Ovary (tissue), 9 donors: Measurements from ENCODE around the gene UTRN. TPM values are rescaled to one million over a fixed set of nuclear protein-coding genes. Genes with fewer than 3 reads are reported as not detected.

ENCODE experiments used
- DNase-seq, 5 donors: peaks; one replicate each; pipeline ENCODE4 v3.0.0-alpha.2; 2019 to 2020
- H3K27ac ChIP-seq, 2 donors: fragments of 200-600 bp; one replicate each; pipeline versions ENCODE4 v1.5.1 to v1.8.0; 2019 to 2022
- H3K27me3 ChIP-seq: fragments of 200-600 bp; one replicate; pipeline ENCODE4 v1.8.0; 2022
- H3K36me3 ChIP-seq: fragments of 200-600 bp; sonication (generic); one replicate; pipeline ENCODE4 v1.5.1; 2019
- H3K4me1 ChIP-seq: one replicate; pipeline ENCODE4 v1.8.1; 2013; ENCODE audit warnings: mild to moderate bottlenecking, moderate library complexity; ENCODE audit not compliant: insufficient read depth
- H3K4me3 ChIP-seq: fragments of 200-600 bp; sonication (generic); one replicate; pipeline ENCODE4 v1.5.1; 2017
- H3K9me3 ChIP-seq, 2 donors: fragments of 200-600 bp in 1 of 2; sonication (generic) in 1 of 2; one replicate each; pipeline versions ENCODE4 v1.5.1 to v1.8.1; 2013 to 2019; ENCODE audit warnings: mild to moderate bottlenecking in 1 of 2, moderate library complexity in 1 of 2
- CTCF ChIP-seq, 3 donors: fragments of 450-650 bp in 2 of 3; fragments of 200-600 bp in 1 of 3; IDR thresholded peaks; one replicate each; pipeline versions ENCODE4 v1.5.1 to v1.8.0; 2016 to 2022; ENCODE audit warnings: antibody characterized with exemption in 3 of 3, mild to moderate bottlenecking in 1 of 3
- EP300 ChIP-seq: sonication (generic); formaldehyde crosslinking; IDR thresholded peaks from one replicate; pipeline ENCODE4 v1.6.1; 2017; ENCODE audit warnings: antibody characterized with exemption
- POLR2A ChIP-seq: fragments of 450-650 bp; IDR thresholded peaks from one replicate; pipeline ENCODE4 v1.6.1; 2017; ENCODE audit warnings: antibody characterized with exemption, mild to moderate bottlenecking, moderate library complexity
- WGBS, 3 donors: extraction: QIAGEN DNeasy Blood & Tissue Kit in 1 of 3; methylation state at CpG; one replicate each; pipeline versions ENCODE4 v1.1.5 to v1.1.7; 2013 to 2017; 5-methylcytosine and 5-hydroxymethylcytosine counted together
- intact Hi-C, 4 donors: fragments of 100-400 bp; cut with DNase I; formaldehyde crosslinking; loops; one replicate each; pipeline versions ENCODE4 v1.11.0 to v1.15.1; 2022 to 2023
- polyA plus RNA-seq, 2 donors: library from polyadenylated mRNA; stranded (reverse); fragments of 200-250 nt in 1 of 2; fragments of 350-450 nt in 1 of 2; fragmentation: Illumina TruSeq in 1 of 2; extraction: RNeasy Lipid Tissue Mini Kit (QIAGEN cat#74804) in 1 of 2; gene quantifications; one replicate each; pipeline ENCODE4 v1.2.3, GENCODE V29; 2013 to 2014
- total RNA-seq, 7 donors: library from RNA; depleted of rRNA in 2 of 7; stranded (reverse); fragments of >200 nt in 2 of 7; fragmentation: NEBNext Ultra II Directional in 3 of 7; extraction: Animal tissue kit (Norgen Biotek cat#: 25700) in 3 of 7; gene quantifications; one replicate each; pipeline versions ENCODE4 v1.1.0 to v1.2.4, GENCODE V29; 2016 to 2023
- donor health status: DM: no; HTN: no; CAD: no; lungs with moderate emphysema.
- donor health status: DM: no; HTN: no; CAD: no.
- donor health status: Bipolar disorder and iron deficiency.
- donor health status: DM: yes; HTN: yes; CAD: no.
- donor health status: DM: no; HTN: no; CAD: no.
- donor health status: DM: yes; HTN: yes; CAD: no.

UTRN gene
- total and polyA plus RNA-seq, 9 donors = 27.6 to 155 (median 129) TPM

- TF ChIP-seq CTCF (IDR thresholded peaks at IDR 0.05) = no peak
- no peak for TF ChIP-seq EP300
- TF ChIP-seq POLR2A = no peak
- peak overlapping the region in 1 of 2 donors; percentile 23 for H3K27ac ChIP-seq
- no peak overlapping the region for H3K4me3 ChIP-seq
- H3K9me3 ChIP-seq = no peaks in the 10 kb centered on the region
- no peak for DNase-seq
- H3K36me3 ChIP-seq = no peaks in the 10 kb centered on the region
- peaks cover 24% of the 10 kb centered on the region for H3K4me1 ChIP-seq
- intact Hi-C loops = no loop called here
- H3K27me3 ChIP-seq = no peaks in the 10 kb centered on the region
Observed at GRCh38 chr6:144316862-144317195, 31.7 kb downstream of the UTRN start.

GRCh38 chr6:144317736-144318135 is 32.6 kb downstream of the UTRN start:
- Histone ChIP-seq H3K9me3 (no peaks in the 10 kb centered on the region), H3K4me3 (no peak overlapping the region), H3K27me3 (no peaks in the 10 kb centered on the region), H3K27ac (peak overlapping the region in 1 of 2 donors; percentile 7), H3K36me3 (no peaks in the 10 kb centered on the region), H3K4me1 (peaks cover 26% of the 10 kb centered on the region)
- intact Hi-C loops = no loop called here
- TF ChIP-seq EP300 (no peak), CTCF (IDR thresholded peaks at IDR 0.05) (no peak), POLR2A (no peak)
- no peak for DNase-seq
- WGBS, 3 donors = 6 to 19% (median 11%) methylated on average over 2 of the region's 2 CpGs

GRCh38 chr6:144319211-144319610 is 34.1 kb downstream of the UTRN start:
- Histone ChIP-seq H3K4me1 (peaks cover 19% of the 10 kb centered on the region), H3K27ac (no peak overlapping the region), H3K27me3 (no peaks in the 10 kb centered on the region), H3K4me3 (no peak overlapping the region), H3K36me3 (no peaks in the 10 kb centered on the region), H3K9me3 (no peaks in the 10 kb centered on the region)
- TF ChIP-seq POLR2A (no peak), CTCF (IDR thresholded peaks at IDR 0.05) (no peak), EP300 (no peak)
- DNase-seq = no peak
- WGBS, 3 donors = 84 to 97% (median 89%) methylated on average over 4 of the region's 4 CpGs
- intact Hi-C loops = no loop called here

- intact Hi-C loops = no loop called here
- no peak overlapping the region for H3K4me3 ChIP-seq
- H3K27me3 ChIP-seq = no peaks in the 10 kb centered on the region
- no peak for TF ChIP-seq POLR2A
- no peak for TF ChIP-seq CTCF (IDR thresholded peaks at IDR 0.05)
- TF ChIP-seq EP300 = no peak
- DNase-seq = no peak
- no peaks in the 10 kb centered on the region for H3K36me3 ChIP-seq
- 48 to 53% (median 48%) methylated on average over 5 of the region's 5 CpGs for WGBS, 3 donors
- H3K4me1 ChIP-seq = peaks cover 8% of the 10 kb centered on the region
- no peaks in the 10 kb centered on the region for H3K9me3 ChIP-seq
- H3K27ac ChIP-seq = no peak overlapping the region
Observed at GRCh38 chr6:144320741-144321140, 35.6 kb downstream of the UTRN start.
